RWPE1 (cell line): ENCODE data around the gene CXCR2.

Experiments
- CTCF ChIA-PET: fragments of 350-600 bp; sonication (Branson Sonifier 250); formaldehyde crosslinking; extraction: SDS; loops from one replicate; lab custom pipeline; 2021; lab: Yijun Ruan, JAX
- POLR2A ChIA-PET: fragments of 400-600 bp; formaldehyde crosslinking; extraction: SDS; loops from one replicate; lab custom pipeline; 2020; ENCODE audit warnings: antibody characterized with exemption; ENCODE audit not compliant: low non-redundant PET; lab: Yijun Ruan, JAX
- DNase-seq: peaks from one replicate; pipeline ENCODE4 v3.0.0; 2012; ENCODE audit warnings: low spot score
- H3K27ac ChIP-seq: fragments of 450-650 bp; 2 replicates; pipeline ENCODE4 v1.5.1; 2017
- TF ChIP-seq, protein P1 (sequence below): fragments of 450-650 bp; conservative IDR thresholded peaks from 2 replicates; pipeline ENCODE4 v1.5.1; 2017; ENCODE audit warnings: low read depth, mild to moderate bottlenecking

CXCR2 gene

DNA sequence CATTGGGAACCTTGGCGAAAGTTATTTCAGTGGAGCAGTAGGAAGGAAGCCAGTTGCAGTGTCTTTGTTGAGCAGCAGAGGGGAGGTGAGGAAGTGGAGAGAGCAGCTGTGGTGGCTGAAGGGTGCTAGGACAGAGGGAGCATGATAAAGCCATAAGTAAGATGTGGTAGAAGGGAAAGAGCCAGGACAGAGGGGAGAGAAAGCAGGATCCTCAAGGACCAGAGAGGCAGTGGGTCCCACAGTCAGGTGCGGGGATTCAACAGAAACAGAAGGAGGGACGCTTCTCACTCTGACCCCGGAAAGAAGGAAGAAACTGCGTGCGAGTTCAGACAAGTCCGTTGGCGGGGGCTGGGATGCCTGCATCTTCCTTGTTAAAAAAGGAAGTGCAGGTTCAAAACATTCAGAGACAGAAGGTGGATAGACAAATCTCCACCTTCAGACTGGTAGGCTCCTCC lies at the start of gene CXCR2:
Gene CXCR2 (plus strand): TSS at position 403 of the 455 bp plus-strand sequence. CDS start 8,774 bp downstream, outside the sequence.
- no peak for DNase-seq
- no peak within 1 kb of the TSS for H3K27ac ChIP-seq
- TF ChIP-seq, protein P1, sequence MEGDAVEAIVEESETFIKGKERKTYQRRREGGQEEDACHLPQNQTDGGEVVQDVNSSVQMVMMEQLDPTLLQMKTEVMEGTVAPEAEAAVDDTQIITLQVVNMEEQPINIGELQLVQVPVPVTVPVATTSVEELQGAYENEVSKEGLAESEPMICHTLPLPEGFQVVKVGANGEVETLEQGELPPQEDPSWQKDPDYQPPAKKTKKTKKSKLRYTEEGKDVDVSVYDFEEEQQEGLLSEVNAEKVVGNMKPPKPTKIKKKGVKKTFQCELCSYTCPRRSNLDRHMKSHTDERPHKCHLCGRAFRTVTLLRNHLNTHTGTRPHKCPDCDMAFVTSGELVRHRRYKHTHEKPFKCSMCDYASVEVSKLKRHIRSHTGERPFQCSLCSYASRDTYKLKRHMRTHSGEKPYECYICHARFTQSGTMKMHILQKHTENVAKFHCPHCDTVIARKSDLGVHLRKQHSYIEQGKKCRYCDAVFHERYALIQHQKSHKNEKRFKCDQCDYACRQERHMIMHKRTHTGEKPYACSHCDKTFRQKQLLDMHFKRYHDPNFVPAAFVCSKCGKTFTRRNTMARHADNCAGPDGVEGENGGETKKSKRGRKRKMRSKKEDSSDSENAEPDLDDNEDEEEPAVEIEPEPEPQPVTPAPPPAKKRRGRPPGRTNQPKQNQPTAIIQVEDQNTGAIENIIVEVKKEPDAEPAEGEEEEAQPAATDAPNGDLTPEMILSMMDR, result no peak
- ChIA-PET POLR2A (no interaction called here), CTCF (interaction anchor here (0.6 to 0.7 kb wide), 2 partner anchors 577 to 1348 kb away, joined by 3 read pairs; no protein-coding TSS in a partner anchor)

DNA sequence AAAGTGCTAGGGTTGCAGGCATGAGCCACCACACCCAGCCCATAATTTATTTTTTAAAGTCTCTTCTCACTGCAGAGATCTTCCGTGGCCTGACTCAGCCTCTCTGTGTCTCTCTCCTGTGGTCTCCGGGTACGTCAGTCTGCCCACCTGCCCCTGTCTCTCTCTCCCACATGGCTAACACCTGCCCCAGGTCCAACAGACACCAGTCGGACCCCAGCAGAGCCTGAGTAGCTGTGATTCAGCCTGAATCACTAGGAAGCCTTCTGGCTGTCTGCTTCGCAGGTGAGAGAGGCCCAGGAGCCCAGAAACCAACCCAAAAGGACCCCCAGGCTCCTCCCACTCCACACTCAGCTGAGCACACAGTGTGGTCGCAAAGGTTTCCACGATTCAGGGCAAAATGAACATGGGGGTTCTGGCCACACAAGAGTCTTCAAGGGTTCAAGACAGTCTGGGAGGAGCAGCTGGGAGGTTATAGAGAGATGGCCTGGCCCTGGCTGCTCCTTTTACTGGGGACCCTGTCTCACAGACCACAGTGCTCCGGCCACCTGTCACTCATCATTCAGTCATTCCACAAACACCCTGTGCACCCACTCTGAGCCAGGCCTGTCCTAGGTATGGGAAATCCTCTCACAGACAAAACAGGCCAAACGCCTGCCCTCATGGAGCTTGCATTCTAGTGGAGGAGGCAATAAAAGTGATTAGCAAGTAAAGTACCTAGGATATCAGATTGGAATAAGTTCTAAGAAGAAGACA lies 48.2 kb upstream of the CXCR2 start:
- CTCF ChIA-PET, result interaction anchor here (0.5 kb wide), 1 partner anchor 333 kb away, joined by 4 read pairs; no protein-coding TSS in a partner anchor
- H3K27ac ChIP-seq, result no peak overlapping the region
- POLR2A ChIA-PET, result no interaction called here
- TF ChIP-seq, protein P1, result no peak
- no peak for DNase-seq

DNA sequence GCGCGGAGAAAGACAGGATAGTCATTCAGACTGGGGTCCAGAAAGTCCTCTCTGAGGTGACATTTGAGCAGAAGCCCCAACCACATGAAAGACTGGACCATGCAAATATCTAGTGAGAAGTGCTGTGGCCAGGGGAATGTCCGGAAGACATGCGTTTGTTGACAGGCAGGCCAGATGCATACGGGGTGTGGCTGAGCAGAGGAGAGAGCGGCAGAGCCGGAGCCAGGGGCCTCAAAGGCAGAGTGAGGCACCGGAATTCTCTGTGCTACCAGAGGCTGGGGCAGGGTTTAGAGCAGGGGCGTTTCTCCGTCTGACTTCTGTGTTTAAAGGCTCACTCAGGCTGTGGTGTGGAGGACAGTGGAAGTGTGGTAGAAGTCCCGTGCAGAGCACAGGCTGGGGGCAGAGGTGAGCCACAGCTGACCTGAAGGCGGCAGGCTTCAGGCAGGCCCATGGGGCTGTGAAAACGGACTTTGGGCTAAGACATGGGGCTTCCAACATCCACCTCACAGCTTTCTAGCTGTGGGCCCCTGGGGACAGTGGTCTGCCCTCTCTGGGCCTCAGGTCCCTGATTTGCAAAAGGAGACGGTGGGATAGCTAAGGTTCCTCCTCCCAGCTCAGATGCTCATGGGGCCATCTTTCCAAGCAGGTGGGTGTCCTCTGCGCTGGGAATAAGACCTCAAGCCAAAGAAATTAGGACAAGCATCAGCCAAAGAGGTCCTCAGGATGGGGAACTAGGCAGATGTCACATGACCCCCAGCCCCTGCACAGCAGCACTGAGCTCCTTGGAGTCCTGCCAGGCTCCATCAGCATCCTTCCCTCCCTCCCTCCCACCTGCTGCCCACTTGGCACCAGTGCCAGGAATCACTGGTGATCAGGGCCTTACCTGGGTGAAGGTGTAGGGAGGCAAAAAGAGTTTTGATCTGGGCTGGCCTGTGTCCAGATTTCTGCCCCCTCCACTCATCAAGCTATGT lies 45.6 kb upstream of the CXCR2 start:
- DNase-seq, result no peak
- CTCF ChIA-PET, result no interaction called here
- no peak overlapping the region for H3K27ac ChIP-seq
- TF ChIP-seq, protein P1, result no peak
- POLR2A ChIA-PET, result no interaction called here

DNA sequence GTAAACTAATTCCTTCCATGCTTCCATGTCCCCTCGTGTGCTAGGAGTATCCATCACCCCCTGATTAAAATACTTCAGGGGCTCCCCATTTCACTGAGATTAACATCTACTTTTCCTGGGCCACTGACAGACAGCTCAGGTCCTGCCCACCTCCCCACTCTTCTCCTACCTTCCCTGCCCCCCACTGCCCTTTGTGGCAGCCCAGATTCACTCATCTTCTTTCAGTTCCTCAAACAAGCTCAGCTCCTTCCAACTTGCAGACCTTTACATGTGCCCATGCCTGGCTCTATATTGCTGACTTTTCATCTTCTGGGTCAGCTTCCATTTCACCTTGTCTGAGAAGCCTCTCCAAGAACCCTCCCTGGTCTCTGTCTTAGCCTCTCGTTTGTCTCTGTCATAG lies 44.8 kb upstream of the CXCR2 start:
- DNase-seq, result no peak
- TF ChIP-seq, protein P1, result no peak
- no peak overlapping the region for H3K27ac ChIP-seq
- ChIA-PET CTCF (interaction anchor here (1.6 kb wide), 1 partner anchor 295 kb away, joined by 6 read pairs; no protein-coding TSS in a partner anchor), POLR2A (no interaction called here)

DNA sequence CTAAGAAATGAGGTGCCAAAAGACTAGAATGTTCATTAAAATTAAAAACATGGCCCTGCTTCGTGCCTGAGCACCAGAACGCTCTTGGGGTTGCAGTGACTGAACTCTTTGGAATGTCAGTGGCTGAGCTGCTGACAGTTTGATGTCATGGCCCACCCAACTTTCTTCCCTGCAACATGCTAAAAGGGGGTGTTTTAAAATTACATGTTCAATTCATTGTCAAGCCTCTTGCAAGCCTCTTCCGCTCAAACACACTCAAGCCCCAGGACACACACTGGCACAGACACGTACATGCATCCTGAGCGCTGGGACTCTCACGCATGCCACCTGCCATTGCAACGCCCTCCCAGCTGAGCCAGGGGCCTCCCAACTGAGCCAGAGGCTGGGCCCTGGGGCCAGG lies 44.1 kb upstream of the CXCR2 start:
- DNase-seq, result no peak
- H3K27ac ChIP-seq, result no peak overlapping the region
- ChIA-PET POLR2A (no interaction called here), CTCF (interaction anchor here (0.9 to 1.6 kb wide), 2 partner anchors 10 to 296 kb away, joined by 3 to 6 read pairs; no protein-coding TSS in a partner anchor)
- TF ChIP-seq, protein P1, result no peak
